ENCODE measurements around the gene MARCHF5. TPM values are rescaled to one million over a fixed set of nuclear protein-coding genes. Genes with fewer than 3 reads are reported as not detected.
A peak's percentile ranks its signal among the peaks of the same experiment; 100 is the strongest.

Gene MARCHF5
- total RNA-seq, 1 experiment from 2014 or later = 39.1 TPM

- no peak overlapping the region for H3K4me3 ChIP-seq
- POLR2A ChIA-PET (ENCODE audit: unreplicated experiment) = no interaction called here
- no TSS peak for BruUV-seq (replicated peaks)
- no peaks in the 10 kb centered on the region for H3K4me1 ChIP-seq (replicated peaks; ENCODE audit: insufficient read depth)
- no peaks in the 10 kb centered on the region for H3K79me2 ChIP-seq (ENCODE audit: low read depth)
- H3K27me3 ChIP-seq (ENCODE audit: insufficient read depth, low read depth) = no peaks in the 10 kb centered on the region
- DNase-seq = no peak
- H4K20me1 ChIP-seq (ENCODE audit: insufficient read depth) = no peaks in the 10 kb centered on the region
- no peak overlapping the region for H3K27ac ChIP-seq
- CTCF ChIA-PET = no interaction called here
- intact Hi-C loops (cut with micrococcal nuclease; ENCODE audit: unreplicated experiment) = no loop called here
- no peaks in the 10 kb centered on the region for H3K36me3 ChIP-seq (ENCODE audit: low read depth)
- H3K9me3 ChIP-seq (ENCODE audit: insufficient read depth, low read depth) = no peaks in the 10 kb centered on the region
- H3F3A ChIP-seq (ENCODE audit: insufficient read depth, low read depth) = no peaks in the 10 kb centered on the region
- no peak overlapping the region for H2AFZ ChIP-seq
- no peak overlapping the region for H3K4me2 ChIP-seq
- TF ChIP-seq CTCF (conservative IDR thresholded peaks at IDR 0.05) (no peak), EZH2 (IDR thresholded peaks at IDR 0.05; ENCODE audit: low read depth) (no peak)
- no peaks in the 10 kb centered on the region for H3K9me2 ChIP-seq (ENCODE audit: insufficient read depth)
These were observed 11.8 kb upstream of the MARCHF5 start for GRCh38 chr10:92278996-92279696.

- Histone ChIP-seq H2AFZ (no peak overlapping the region), H3K27me3 (ENCODE audit: insufficient read depth, low read depth) (no peaks in the 10 kb centered on the region), H3K79me2 (ENCODE audit: low read depth) (no peaks in the 10 kb centered on the region), H3K27ac (no peak overlapping the region), H3F3A (ENCODE audit: insufficient read depth, low read depth) (no peaks in the 10 kb centered on the region), H3K4me1 (replicated peaks; ENCODE audit: insufficient read depth) (no peaks in the 10 kb centered on the region), H3K4me2 (no peak overlapping the region), H3K36me3 (ENCODE audit: low read depth) (no peaks in the 10 kb centered on the region), H3K9me3 (ENCODE audit: insufficient read depth, low read depth) (no peaks in the 10 kb centered on the region), H3K4me3 (no peak overlapping the region), H3K9me2 (ENCODE audit: insufficient read depth) (no peaks in the 10 kb centered on the region), H4K20me1 (ENCODE audit: insufficient read depth) (no peaks in the 10 kb centered on the region)
- TF ChIP-seq CTCF (conservative IDR thresholded peaks at IDR 0.05) = no peak
- no peak for TF ChIP-seq EZH2 (IDR thresholded peaks at IDR 0.05; ENCODE audit: low read depth)
- POLR2A ChIA-PET (ENCODE audit: unreplicated experiment) = interaction anchor here (0.6 kb wide), 1 partner anchor 1385 kb away, joined by 4 read pairs; no protein-coding TSS in a partner anchor
- no TSS peak for BruUV-seq (replicated peaks)
- CTCF ChIA-PET = no interaction called here
- intact Hi-C loops (cut with micrococcal nuclease; ENCODE audit: unreplicated experiment) = no loop called here
- DNase-seq = no peak
These were observed 6.8 kb upstream of the MARCHF5 start for GRCh38 chr10:92284112-92284704.

- POLR2A ChIA-PET (ENCODE audit: unreplicated experiment) = interaction anchor here (0.6 to 0.7 kb wide), 3 partner anchors 51 to 978 kb away, joined by 3 to 5 read pairs (median 3); no protein-coding TSS in a partner anchor
- H3F3A ChIP-seq (ENCODE audit: insufficient read depth, low read depth) = peaks cover 4% of the 10 kb centered on the region; the same call in 1 of the 2 replicates
- no peak for TF ChIP-seq CTCF (conservative IDR thresholded peaks at IDR 0.05)
- no peak for TF ChIP-seq EZH2 (IDR thresholded peaks at IDR 0.05; ENCODE audit: low read depth)
- no peaks in the 10 kb centered on the region for H3K27me3 ChIP-seq (ENCODE audit: insufficient read depth, low read depth)
- H3K36me3 ChIP-seq (ENCODE audit: low read depth) = no peaks in the 10 kb centered on the region
- intact Hi-C loops (cut with micrococcal nuclease; ENCODE audit: unreplicated experiment) = loop anchor here (2.0 kb wide), 1 partner anchor 49 kb away; no protein-coding TSS in a partner anchor
- H3K9me3 ChIP-seq (ENCODE audit: insufficient read depth, low read depth) = no peaks in the 10 kb centered on the region
- peaks cover 39% of the 10 kb centered on the region for H3K79me2 ChIP-seq (ENCODE audit: low read depth)
- no peaks in the 10 kb centered on the region for H4K20me1 ChIP-seq (ENCODE audit: insufficient read depth)
- 0 out of 2 replicates have a peak overlapping the region, but pooled peaks have one; percentile 4 for H3K27ac ChIP-seq
- H3K4me2 ChIP-seq = peak overlapping the region; percentile 79
- TSS peak; percentile 43 for BruUV-seq (replicated peaks)
- no peaks in the 10 kb centered on the region for H3K9me2 ChIP-seq (ENCODE audit: insufficient read depth)
- H2AFZ ChIP-seq = peak overlapping the region; percentile 96
- DNase-seq = peak in 1 of 2 experiments; percentile 6
- peak overlapping the region; percentile 89 for H3K4me3 ChIP-seq
- H3K4me1 ChIP-seq (replicated peaks; ENCODE audit: insufficient read depth) = peaks cover 8% of the 10 kb centered on the region
- CTCF ChIA-PET = interaction anchor here (0.6 to 0.7 kb wide), 3 partner anchors 37 to 281 kb away, joined by 4 to 10 read pairs (median 5); no protein-coding TSS in a partner anchor
These were observed 711 bp upstream of the MARCHF5 start for GRCh38 chr10:92290076-92290836.

All from PC-9 (cell line).